ENCODE results near the gene CLCNKA. TPM values are rescaled to one million over a fixed set of nuclear protein-coding genes. Genes with fewer than 3 reads are reported as not detected.
"Not testable (repeated sequence)": the region's sequence is repeated elsewhere in the genome, so short reads cannot be mapped to it uniquely, and the experiment has no call there.

The CLCNKA gene
- total RNA-seq, 1 experiment from 2014 or later: not detected

DNA sequence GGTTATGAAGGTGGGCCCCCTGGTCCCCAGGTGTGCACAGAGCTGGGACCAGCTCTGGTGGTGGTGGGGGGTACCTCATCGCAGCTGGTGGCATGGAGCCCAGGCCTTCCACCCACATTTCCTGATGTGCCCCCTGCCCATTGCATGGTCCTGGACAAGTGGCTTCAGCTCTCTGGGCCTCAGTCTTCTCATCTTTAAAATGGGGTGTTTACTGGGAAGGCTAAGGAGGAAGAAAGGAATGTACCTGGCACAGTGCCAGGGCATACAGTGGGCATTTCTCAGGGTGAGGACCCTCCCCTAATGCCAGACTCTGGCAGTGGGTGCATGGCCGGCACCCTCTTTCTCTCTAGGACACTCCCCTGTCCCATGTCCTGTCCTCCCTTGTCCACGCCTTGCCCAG lies 29.2 kb downstream of the CLCNKA start:
- no peak for DNase-seq (ENCODE audit: low read depth, low spot score)
- in situ Hi-C loops (cut with HindIII; ENCODE audit: low pct_unique_long_range_greater_than_20kb, low sequenced_read_pairs): no loop called here

DNA sequence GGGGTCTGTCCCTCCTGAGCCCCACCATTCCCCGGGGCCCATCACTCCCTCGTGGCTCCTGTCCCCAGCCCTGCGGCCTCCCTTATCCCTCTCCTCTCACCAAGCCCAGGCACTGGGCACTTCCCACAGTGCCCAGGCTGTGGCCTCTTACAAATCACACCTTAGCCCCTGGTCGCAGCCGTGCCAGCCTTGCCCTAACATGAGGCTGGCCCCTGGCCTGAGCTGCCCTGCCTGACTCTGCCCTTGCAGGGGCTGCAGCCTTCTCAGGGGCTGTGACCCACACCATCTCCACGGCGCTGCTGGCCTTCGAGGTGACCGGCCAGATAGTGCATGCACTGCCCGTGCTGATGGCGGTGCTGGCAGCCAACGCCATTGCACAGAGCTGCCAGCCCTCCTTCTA lies 30.1 kb downstream of the CLCNKA start:
- in situ Hi-C loops (cut with HindIII; ENCODE audit: low pct_unique_long_range_greater_than_20kb, low sequenced_read_pairs); DNase-seq (ENCODE audit: low read depth, low spot score): not testable (repeated sequence)

- in situ Hi-C loops (cut with HindIII; ENCODE audit: low pct_unique_long_range_greater_than_20kb, low sequenced_read_pairs): no loop called here
- no peak for DNase-seq (ENCODE audit: low read depth, low spot score)
These were observed 32.1 kb downstream of the CLCNKA start for GRCh38 chr1:16053781-16054502.

GRCh38 chr1:16054598-16055540 lies 33.0 kb downstream of the CLCNKA start:
- no peak for DNase-seq (ENCODE audit: low read depth, low spot score)

DNA sequence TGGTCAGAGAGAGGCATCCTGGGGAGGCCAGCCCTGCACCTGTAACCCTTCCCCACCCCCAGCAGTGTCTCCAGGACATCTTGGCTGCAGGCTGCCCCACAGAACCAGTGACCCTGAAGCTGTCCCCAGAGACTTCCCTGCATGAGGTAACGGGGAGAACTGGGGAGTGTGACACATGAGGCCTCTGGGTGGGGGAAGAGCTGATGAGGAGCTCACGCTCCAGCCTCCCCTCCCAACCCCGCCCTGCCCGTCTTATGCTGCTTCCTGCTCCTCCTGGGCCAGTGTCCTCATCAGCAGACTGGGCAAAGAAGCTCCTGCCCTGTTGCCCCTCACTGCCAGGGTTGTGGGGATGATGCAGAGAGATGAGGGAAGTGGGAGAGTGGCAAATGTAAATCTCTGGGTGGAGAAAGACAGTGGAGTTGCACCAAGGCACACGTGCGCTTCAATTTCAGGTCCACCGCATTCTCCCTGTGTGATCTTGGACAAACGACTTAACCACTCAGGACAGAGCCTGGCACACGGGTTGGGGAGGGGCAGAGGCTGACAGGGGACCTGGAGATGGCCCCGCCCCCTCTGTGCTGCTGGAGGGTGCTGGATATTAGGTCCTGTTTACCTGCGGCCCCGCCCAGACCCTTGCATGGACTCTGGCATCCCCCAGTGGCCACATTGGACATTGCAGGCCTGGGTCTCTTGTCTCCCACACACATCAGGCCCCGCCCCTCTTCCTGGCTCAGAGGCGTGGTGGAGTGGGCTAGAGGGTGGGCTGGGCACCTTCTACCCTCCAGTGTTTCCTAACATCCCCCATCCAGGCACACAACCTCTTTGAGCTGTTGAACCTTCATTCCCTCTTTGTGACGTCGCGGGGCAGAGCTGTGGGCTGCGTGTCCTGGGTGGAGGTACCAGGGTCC lies 34.0 kb downstream of the CLCNKA start:
- in situ Hi-C loops (cut with HindIII; ENCODE audit: low pct_unique_long_range_greater_than_20kb, low sequenced_read_pairs): no loop called here
- DNase-seq (ENCODE audit: low read depth, low spot score): peak; percentile 85

More at GRCh38 chr1:16054598-16055540, 33.0 kb downstream of the CLCNKA start:
- in situ Hi-C loops (cut with HindIII; ENCODE audit: low pct_unique_long_range_greater_than_20kb, low sequenced_read_pairs): no loop called here

DNA sequence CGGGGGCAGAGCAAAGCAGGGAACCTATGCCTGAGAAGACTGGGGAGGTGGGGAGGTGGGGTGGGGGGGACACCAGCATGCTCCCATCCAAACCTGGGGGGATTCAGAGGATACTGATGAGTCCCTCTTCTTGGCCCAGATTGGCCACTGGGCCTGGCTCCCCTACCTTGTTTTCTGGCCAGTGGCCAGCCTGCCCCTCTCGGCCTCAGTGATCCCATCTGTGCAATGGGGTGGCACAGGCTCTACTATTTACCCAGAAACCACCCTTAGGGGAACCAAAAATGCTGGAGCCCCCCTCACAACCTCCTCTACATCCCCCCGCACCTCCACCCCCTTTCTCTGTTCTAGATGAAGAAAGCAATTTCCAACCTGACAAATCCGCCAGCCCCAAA lies 34.7 kb downstream of the CLCNKA start:
- in situ Hi-C loops (cut with HindIII; ENCODE audit: low pct_unique_long_range_greater_than_20kb, low sequenced_read_pairs); DNase-seq (ENCODE audit: low read depth, low spot score): not testable (repeated sequence)

DNA sequence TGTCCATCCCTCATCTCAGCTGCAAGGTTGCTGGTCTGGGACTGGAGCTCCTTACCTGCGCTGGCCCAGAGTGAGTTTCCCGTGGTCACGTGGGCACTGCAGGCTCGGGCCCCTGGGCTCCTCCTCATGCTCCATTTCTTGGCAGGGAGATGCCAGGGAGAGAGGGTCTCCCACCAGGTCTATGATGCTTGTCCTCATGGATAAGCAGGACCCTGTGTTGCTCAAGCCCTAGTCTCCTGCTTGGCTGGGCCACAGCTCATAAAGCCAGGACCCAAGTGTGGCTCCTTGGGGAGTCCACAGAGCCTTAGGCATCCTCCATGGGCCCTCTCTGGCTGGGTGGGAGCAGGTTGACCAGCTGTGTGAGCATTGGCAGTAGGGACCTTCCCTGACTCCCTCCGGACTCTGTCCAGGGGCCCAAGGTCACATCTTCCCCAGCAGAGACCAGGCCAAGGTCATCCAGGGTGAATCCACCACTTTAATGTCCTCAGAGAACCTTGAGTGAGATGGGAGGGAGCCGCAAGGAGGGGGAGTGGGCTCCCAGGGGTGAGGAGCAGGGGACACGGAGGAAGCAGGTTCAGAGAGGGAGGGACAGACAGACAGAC lies 35.6 kb downstream of the CLCNKA start:
- DNase-seq (ENCODE audit: low read depth, low spot score); in situ Hi-C loops (cut with HindIII; ENCODE audit: low pct_unique_long_range_greater_than_20kb, low sequenced_read_pairs): not testable (repeated sequence)

GRCh38 chr1:16058394-16059120 lies 36.7 kb downstream of the CLCNKA start:
- DNase-seq (ENCODE audit: low read depth, low spot score); in situ Hi-C loops (cut with HindIII; ENCODE audit: low pct_unique_long_range_greater_than_20kb, low sequenced_read_pairs): not testable (repeated sequence)

DNA sequence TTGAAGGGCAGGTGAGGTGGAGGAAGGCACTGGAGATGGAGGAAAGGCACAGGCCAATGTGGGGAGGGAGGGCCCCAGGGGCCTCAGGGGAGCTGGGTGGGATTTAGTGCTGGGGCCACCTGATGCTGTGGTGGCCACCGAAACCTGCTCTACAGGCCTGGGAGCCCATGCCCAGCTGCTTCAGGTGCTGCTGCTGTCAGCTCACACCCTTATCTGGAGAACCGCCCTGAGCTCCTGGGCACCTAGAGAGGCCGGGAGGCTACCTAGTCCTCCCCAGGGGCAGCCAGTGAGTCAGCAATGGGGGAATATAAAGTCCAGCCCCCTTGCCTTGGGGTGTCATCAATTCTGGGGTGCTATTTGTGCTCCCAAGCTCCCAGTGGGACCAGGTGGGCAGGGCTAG lies 39.4 kb downstream of the CLCNKA start:
- in situ Hi-C loops (cut with HindIII; ENCODE audit: low pct_unique_long_range_greater_than_20kb, low sequenced_read_pairs): no loop called here
- no peak for DNase-seq (ENCODE audit: low read depth, low spot score)

- in situ Hi-C loops (cut with HindIII; ENCODE audit: low pct_unique_long_range_greater_than_20kb, low sequenced_read_pairs): not testable (repeated sequence)
These were observed 40.3 kb downstream of the CLCNKA start for GRCh38 chr1:16061989-16062686.

GRCh38 chr1:16062687-16063075 lies 40.8 kb downstream of the CLCNKA start:
- DNase-seq (ENCODE audit: low read depth, low spot score); in situ Hi-C loops (cut with HindIII; ENCODE audit: low pct_unique_long_range_greater_than_20kb, low sequenced_read_pairs): not testable (repeated sequence)

More at GRCh38 chr1:16061989-16062686, 40.3 kb downstream of the CLCNKA start:
- DNase-seq (ENCODE audit: low read depth, low spot score): not testable (repeated sequence)

DNA sequence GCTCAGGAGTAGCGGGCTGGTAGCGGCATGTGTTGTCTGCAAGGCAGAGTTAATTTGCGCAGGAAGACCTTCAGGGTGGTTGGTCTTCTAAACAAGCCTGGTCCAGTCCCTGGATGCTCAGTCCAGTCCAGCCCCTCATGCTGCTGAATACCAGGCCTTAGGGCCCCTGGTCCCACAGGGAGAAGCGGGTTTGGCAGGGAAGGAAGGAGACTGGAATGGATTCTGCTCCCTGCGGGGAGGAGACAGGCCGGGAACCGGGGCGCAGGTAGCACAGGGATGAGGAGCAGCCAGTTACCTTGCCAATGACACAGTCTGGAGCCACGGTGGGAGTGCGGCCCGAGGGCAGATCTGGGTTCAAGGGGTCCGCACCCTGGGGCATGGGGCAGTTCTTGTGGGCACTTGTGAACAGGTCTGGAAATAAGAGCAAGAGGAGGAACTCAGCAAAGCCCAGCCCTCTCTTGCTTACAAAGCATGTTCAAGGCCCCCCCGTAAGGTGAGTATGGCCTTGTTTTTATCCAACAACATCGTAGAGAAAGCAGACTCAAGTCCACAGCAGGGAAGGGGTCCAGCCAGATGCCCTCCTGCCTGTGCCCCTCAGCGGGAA lies 41.5 kb downstream of the CLCNKA start:
- DNase-seq (ENCODE audit: low read depth, low spot score): no peak
- in situ Hi-C loops (cut with HindIII; ENCODE audit: low pct_unique_long_range_greater_than_20kb, low sequenced_read_pairs): no loop called here

GRCh38 chr1:16063921-16064320 lies 42.1 kb downstream of the CLCNKA start:
- DNase-seq (ENCODE audit: low read depth, low spot score): no peak
- in situ Hi-C loops (cut with HindIII; ENCODE audit: low pct_unique_long_range_greater_than_20kb, low sequenced_read_pairs): no loop called here

DNA sequence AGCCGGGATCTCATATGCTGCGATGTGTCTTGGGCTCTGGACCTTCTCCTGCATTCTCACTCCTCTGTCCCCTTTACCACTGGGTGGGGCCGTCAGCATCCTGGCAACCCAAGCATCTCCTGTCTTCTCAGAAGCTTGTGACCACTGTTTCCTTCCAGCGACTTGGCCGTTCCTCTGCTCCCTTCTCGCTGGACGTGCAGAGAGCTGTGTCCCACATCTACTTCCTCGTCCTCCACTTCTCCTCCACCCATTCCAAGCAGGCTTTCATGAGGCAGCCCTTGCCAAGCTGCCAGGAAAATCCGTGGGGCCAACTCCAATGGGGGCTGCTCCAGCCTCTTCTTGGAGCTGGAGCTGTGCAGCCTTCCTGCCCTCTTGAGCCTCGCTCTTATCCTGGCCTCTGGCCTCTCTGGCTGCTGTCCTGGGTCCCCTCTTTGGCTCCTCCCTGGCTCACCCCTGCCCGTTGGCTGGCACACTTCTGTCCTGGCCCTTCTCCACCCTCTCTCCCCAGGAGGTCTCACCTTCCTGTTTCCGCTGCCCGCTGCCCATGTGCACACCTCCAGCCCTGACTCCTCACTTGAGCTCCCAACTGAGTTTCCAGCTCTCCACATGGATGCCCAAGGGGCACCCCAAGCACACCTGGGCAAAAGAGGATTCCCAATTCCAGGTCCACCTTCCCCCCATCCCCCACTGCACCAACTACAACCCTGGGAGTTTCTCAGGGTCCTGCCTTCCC lies 42.9 kb downstream of the CLCNKA start:
- DNase-seq (ENCODE audit: low read depth, low spot score): no peak
- in situ Hi-C loops (cut with HindIII; ENCODE audit: low pct_unique_long_range_greater_than_20kb, low sequenced_read_pairs): no loop called here

- in situ Hi-C loops (cut with HindIII; ENCODE audit: low pct_unique_long_range_greater_than_20kb, low sequenced_read_pairs): no loop called here
These were observed 43.4 kb downstream of the CLCNKA start for GRCh38 chr1:16065269-16065576.

More at GRCh38 chr1:16065269-16065576, 43.4 kb downstream of the CLCNKA start:
- no peak for DNase-seq (ENCODE audit: low read depth, low spot score)

All from SK-MEL-5 (cell line).